A549 (cell line): ENCODE measurements around the gene OGFR. TPM values are rescaled to one million over a fixed set of nuclear protein-coding genes. Genes with fewer than 3 reads are reported as not detected.

Experiments
- ATAC-seq, 2 experiments: fragments of 200-7000 bp in 1 of 2; fragments of >200 bp in 1 of 2; cut with Nextera tagmentation in 1 of 2; cut with Tn5 transposase in 1 of 2; 3 replicates each; pipeline versions ENCODE4 v1.8.0 to v1.9.1; 2018 to 2020; ENCODE audit warnings: mild to moderate bottlenecking in 1 of 2, moderate library complexity in 1 of 2
- CTCF ChIA-PET: fragments of 300-600 bp; sonication (Branson Sonifier 250); formaldehyde crosslinking; extraction: SDS; loops from one replicate; lab custom pipeline; 2021; ENCODE audit warnings: antibody characterized with exemption, inconsistent platforms; lab: Yijun Ruan, JAX
- POLR2A ChIA-PET: fragments of 350-600 bp; formaldehyde crosslinking; extraction: SDS; loops from one replicate; lab custom pipeline; 2021; ENCODE audit warnings: antibody characterized with exemption, inconsistent platforms; lab: Yijun Ruan, JAX
- DNase-seq, 2 experiments: peaks; one replicate each; pipeline versions ENCODE4 v3.0.0 to v3.0.0-alpha.2; 2011 to 2016; ENCODE audit warnings: low read depth in 1 of 2, low spot score in 1 of 2
- FAIRE-seq: peaks from 2 replicates; lab custom pipeline; 2011; peaks lifted over from hg19 to GRCh38; lab: Jason Lieb, UNC
- H3K27ac ChIP-seq, 2 experiments: fragments of >200 bp; sonication (Bioruptor Twin); formaldehyde crosslinking; 3 replicates each; pipeline ENCODE4 v1.5.1; 2016 to 2017
- H3K4me1 ChIP-seq: fragments of >200 bp; sonication (Bioruptor Twin); formaldehyde crosslinking; 3 replicates; pipeline ENCODE4 v1.6.1; 2016
- H3K4me2 ChIP-seq: fragments of >200 bp; sonication (Bioruptor Twin); formaldehyde crosslinking; 3 replicates; pipeline ENCODE4 v1.6.1; 2016
- H3K4me3 ChIP-seq: fragments of >200 bp; sonication (Bioruptor Twin); formaldehyde crosslinking; 3 replicates; pipeline ENCODE4 v1.5.1; 2016
- H3K9me3 ChIP-seq: fragments of >200 bp; sonication (Bioruptor Twin); formaldehyde crosslinking; 3 replicates; pipeline ENCODE4 v1.6.1; 2016
- BCL3 ChIP-seq: fragments of >200 bp; sonication (Bioruptor Twin); formaldehyde crosslinking; IDR thresholded peaks from 3 replicates; pipeline ENCODE4 v1.6.1; 2016
- BHLHE40 ChIP-seq: IDR thresholded peaks from 2 replicates; pipeline ENCODE4 v1.6.1; 2012; ENCODE audit warnings: low read depth, low read length, inconsistent platforms
- CHD4 ChIP-seq: fragments of 200-600 bp; sonication (generic); IDR thresholded peaks from 2 replicates; pipeline ENCODE4 v1.6.1; 2016; ENCODE audit warnings: antibody characterized with exemption, mild to moderate bottlenecking, borderline replicate concordance
- CTCF ChIP-seq: fragments of >200 bp; sonication (Bioruptor Twin); formaldehyde crosslinking; IDR thresholded peaks from 3 replicates; pipeline ENCODE4 v1.5.1; 2016
- E2F6 ChIP-seq: IDR thresholded peaks from 2 replicates; pipeline ENCODE4 v1.6.1; 2012; ENCODE audit warnings: low read depth, borderline replicate concordance
- EHF ChIP-seq: fragments of 250-450 bp; sonication (Bioruptor Pico); IDR thresholded peaks from 2 replicates; pipeline ENCODE4 v1.5.0; 2020; ENCODE audit warnings: mild to moderate bottlenecking
- EP300 ChIP-seq, 2 experiments: fragments of >200 bp; sonication (Bioruptor Twin); formaldehyde crosslinking; IDR thresholded peaks; 2 replicates in 1 of 2; 3 replicates in 1 of 2; pipeline ENCODE4 v1.6.1; 2016 to 2017
- HES2 ChIP-seq: fragments of >200 bp; sonication (Bioruptor Twin); formaldehyde crosslinking; IDR thresholded peaks from 2 replicates; pipeline ENCODE4 v1.6.1; 2016
- HMGXB4 ChIP-seq: fragments of 250-450 bp; sonication (Bioruptor Pico); IDR thresholded peaks from 2 replicates; pipeline ENCODE4 v1.5.0; 2021; ENCODE audit warnings: mild to moderate bottlenecking, moderate library complexity, borderline replicate concordance
- MAFK ChIP-seq: fragments of 450-650 bp; IDR thresholded peaks from 2 replicates; pipeline ENCODE4 v1.6.1; 2014; ENCODE audit not compliant: partially characterized antibody
- MAX ChIP-seq: IDR thresholded peaks from 2 replicates; pipeline ENCODE4 v1.6.1; 2012
- MAZ ChIP-seq: fragments of 150-350 bp; IDR thresholded peaks from 2 replicates; pipeline ENCODE4 v1.6.1; 2014; ENCODE audit warnings: antibody characterized with exemption, low read depth, low read length, borderline replicate concordance
- MYC ChIP-seq: IDR thresholded peaks from 2 replicates; pipeline ENCODE4 v1.6.1; 2012; ENCODE audit warnings: mild to moderate bottlenecking, inconsistent platforms, low read length, improper control_type of control experiment, borderline replicate concordance
- NPAS2 ChIP-seq: fragments of 250-450 bp; sonication (Bioruptor Pico); IDR thresholded peaks from 2 replicates; pipeline ENCODE4 v1.8.0; 2022; ENCODE audit warnings: mild to moderate bottlenecking, moderate library complexity, borderline replicate concordance
- PBX3 ChIP-seq: IDR thresholded peaks from 2 replicates; pipeline ENCODE4 v1.6.1; 2012
- RARB ChIP-seq: fragments of 250-450 bp; sonication (Bioruptor Pico); IDR thresholded peaks from 2 replicates; pipeline ENCODE4 v1.8.0; 2021; ENCODE audit warnings: mild to moderate bottlenecking, moderate library complexity
- RCOR1 ChIP-seq: fragments of 150-350 bp; IDR thresholded peaks from 2 replicates; pipeline ENCODE4 v1.6.1; 2014; ENCODE audit warnings: antibody characterized with exemption, low read length, low read depth
- SMC3 ChIP-seq: fragments of >200 bp; sonication (Bioruptor Twin); formaldehyde crosslinking; IDR thresholded peaks from 3 replicates; pipeline ENCODE4 v1.6.1; 2018; ENCODE audit warnings: inconsistent platforms
- TFCP2L1 ChIP-seq: fragments of 250-450 bp; sonication (Bioruptor Pico); IDR thresholded peaks from 2 replicates; pipeline ENCODE4 v1.5.0; 2021; ENCODE audit warnings: mild to moderate bottlenecking
- TP53 ChIP-seq: fragments of 250-450 bp; sonication (Bioruptor Pico); IDR thresholded peaks from 2 replicates; pipeline ENCODE4 v1.5.0; 2021; ENCODE audit warnings: mild to moderate bottlenecking, moderate library complexity
- ZC3H11A ChIP-seq: fragments of 450-650 bp; IDR thresholded peaks from 2 replicates; pipeline ENCODE4 v1.6.1; 2014; ENCODE audit warnings: antibody characterized with exemption, mild to moderate bottlenecking
- WGBS: methylation state at CpG from one replicate; pipeline ENCODE4 v1.1.6; 2017; ENCODE audit errors: missing lambda C conversion rate; 5-methylcytosine and 5-hydroxymethylcytosine counted together
- polyA plus RNA-seq, 4 experiments: library from polyadenylated mRNA; depleted of rRNA in 3 of 4; stranded (reverse); fragments of >200 nt; fragmentation: RNase III in 1 of 4; extraction: RNeasy Plus Mini Kit Qiagen cat#74134 plus additional on column Dnase treatment in 1 of 4; gene quantifications; 2 replicates in 3 of 4; 3 replicates in 1 of 4; pipeline ENCODE4 v1.2.3, GENCODE V29; 2011 to 2017

Gene OGFR
- polyA plus RNA-seq, 2 of the 4 experiments (the other 2 are of a cell fraction) = 15.9 to 35.6 TPM

GRCh38 chr20:62766071-62766450 lies 38.6 kb upstream of the OGFR start:
- H3K4me3 ChIP-seq = no peak overlapping the region
- ChIA-PET CTCF (interaction anchor here (0.9 to 3.9 kb wide), 3 partner anchors 17 to 68 kb away, joined by 3 to 26 read pairs (median 3); no protein-coding TSS in a partner anchor), POLR2A (no interaction called here)
- ATAC-seq (no peak), DNase-seq (no peak), FAIRE-seq (no peak)
- peaks cover 6% of the 10 kb centered on the region; the same call in 1 of the 3 replicates for H3K4me1 ChIP-seq
- TF ChIP-seq MAX = no peak
- no peak for TF ChIP-seq BCL3
- no peak for TF ChIP-seq E2F6
- TF ChIP-seq BHLHE40 = no peak
- TF ChIP-seq NPAS2 (CRISPR knock-in tag) = no peak
- no peak for TF ChIP-seq PBX3
- no peak for TF ChIP-seq ZC3H11A
- no peak for TF ChIP-seq MYC
- no peak for TF ChIP-seq CHD4
- TF ChIP-seq EP300 (IDR thresholded peaks at IDR 0.05) = no peak
- TF ChIP-seq HES2 = no peak
- no peak for TF ChIP-seq MAFK
- TF ChIP-seq EHF (CRISPR knock-in tag) = no peak
- H3K4me2 ChIP-seq = no peak overlapping the region
- no peaks in the 10 kb centered on the region for H3K9me3 ChIP-seq
- H3K27ac ChIP-seq = no peak overlapping the region
- 23% methylated on average over 9 of the region's 10 CpGs for WGBS

GRCh38 chr20:62766716-62767115 lies 37.9 kb upstream of the OGFR start:
- 47% methylated on average over 16 of the region's 16 CpGs for WGBS
- Histone ChIP-seq H3K9me3 (no peaks in the 10 kb centered on the region), H3K27ac (no peak overlapping the region), H3K4me2 (no peak overlapping the region), H3K4me3 (no peak overlapping the region), H3K4me1 (peaks cover 6% of the 10 kb centered on the region; the same call in 1 of the 3 replicates)
- FAIRE-seq = no peak
- no peak for ATAC-seq
- POLR2A ChIA-PET = no interaction called here
- TF ChIP-seq TP53 (CRISPR knock-in tag) = no peak
- no peak for TF ChIP-seq TFCP2L1 (CRISPR knock-in tag)
- DNase-seq = no peak
- CTCF ChIA-PET = interaction anchor here (0.8 to 3.9 kb wide), 3 partner anchors 22 to 69 kb away, joined by 3 to 26 read pairs (median 3); no protein-coding TSS in a partner anchor

GRCh38 chr20:62768234-62768546 lies 36.4 kb upstream of the OGFR start:
- ATAC-seq (no peak), FAIRE-seq (no peak), DNase-seq (no peak)
- WGBS = 66% methylated on average over 7 of the region's 8 CpGs
- POLR2A ChIA-PET = interaction anchor here (0.9 kb wide), 1 partner anchor 26 kb away, joined by 3 read pairs; no protein-coding TSS in a partner anchor
- Histone ChIP-seq H3K4me3 (no peak overlapping the region), H3K4me2 (no peak overlapping the region), H3K4me1 (peaks cover 6% of the 10 kb centered on the region; the same call in 1 of the 3 replicates), H3K27ac (0 out of 6 replicates have a peak overlapping the region, but pooled peaks of 1 of the 2 experiments have one; percentile 1), H3K9me3 (no peaks in the 10 kb centered on the region)
- CTCF ChIA-PET = interaction anchor here (1.0 to 2.7 kb wide), 4 partner anchors 9 to 65 kb away, joined by 3 to 10 read pairs (median 4); no protein-coding TSS in a partner anchor
- TF ChIP-seq BCL3 (no peak), HMGXB4 (no peak), BHLHE40 (no peak), MAZ (no peak), EHF (CRISPR knock-in tag) (no peak), SMC3 (no peak), RARB (CRISPR knock-in tag) (no peak), E2F6 (no peak), HES2 (no peak), RCOR1 (no peak), NPAS2 (CRISPR knock-in tag) (no peak), MAX (no peak), CTCF (no peak)
